Spleen (tissue), 7 donors: Measurements from ENCODE around the gene TCF20.

Source experiments
- POLR2AphosphoS5 ChIP-seq, 3 donors: sonication (generic); formaldehyde crosslinking; IDR thresholded peaks; one replicate each; pipeline ENCODE4 v1.5.1; 2017; ENCODE audit warnings: antibody characterized with exemption in 3 of 3
- TF ChIP-seq, protein P1 (sequence below), 11 experiments: fragments of 200-600 bp in 7 of 11; fragments of 450-650 bp in 4 of 11; sonication (generic) in 4 of 11; IDR thresholded peaks in 8 of 11; conservative IDR thresholded peaks in 3 of 11; 1 replicate in 7 of 11; 2 replicates in 4 of 11; pipeline versions ENCODE4 v1.4.0 to v1.8.0; 2016 to 2021; ENCODE audit warnings: antibody characterized with exemption in 11 of 11, inconsistent platforms in 4 of 11, mild to moderate bottlenecking in 1 of 11
- donor health status: DM: no; HTN: no; CAD: no; lungs with moderate emphysema.
- donor health status: DM: no; HTN: no; CAD: no.
- donor health status: DM: no; HTN: no; CAD: no.

DNA sequence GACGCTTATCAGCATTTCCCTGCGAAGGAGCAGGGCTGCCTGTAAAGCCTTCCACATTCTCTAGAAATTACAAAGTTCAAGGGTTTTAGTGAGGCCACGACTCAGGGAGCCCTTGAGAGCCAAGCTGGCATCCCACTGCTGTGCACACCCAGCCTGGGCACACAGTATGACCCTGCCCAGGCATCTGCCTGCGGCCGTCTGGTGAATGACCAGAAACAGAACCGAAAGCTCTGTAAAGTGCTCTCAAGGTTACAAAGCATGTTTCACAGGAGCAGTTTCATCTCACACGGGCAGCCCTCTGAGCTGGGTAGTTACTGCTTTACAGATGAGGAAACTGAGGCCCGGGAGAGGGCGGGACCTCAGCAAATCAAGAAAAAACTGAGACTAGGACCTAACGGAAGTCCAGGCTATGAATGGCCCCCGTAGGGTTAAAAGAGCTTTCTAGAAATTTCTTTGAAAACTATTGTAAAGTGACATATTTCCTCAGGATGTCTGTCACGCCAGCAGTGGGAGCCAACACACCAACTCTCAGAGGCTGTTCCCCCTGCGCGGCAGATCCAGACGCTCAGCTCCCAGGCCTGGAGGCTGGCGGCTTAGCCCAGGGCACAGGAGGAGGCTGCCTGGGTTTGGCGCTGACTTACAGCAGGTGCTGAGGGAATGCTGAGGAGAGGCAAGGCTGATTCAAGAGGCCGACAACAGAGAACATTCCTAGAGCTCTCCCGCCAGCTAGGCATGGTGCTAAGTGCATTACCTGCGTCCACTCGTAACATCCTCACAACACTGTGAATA lies 7.7 kb upstream of the TCF20 start:
- TF ChIP-seq, protein P1, sequence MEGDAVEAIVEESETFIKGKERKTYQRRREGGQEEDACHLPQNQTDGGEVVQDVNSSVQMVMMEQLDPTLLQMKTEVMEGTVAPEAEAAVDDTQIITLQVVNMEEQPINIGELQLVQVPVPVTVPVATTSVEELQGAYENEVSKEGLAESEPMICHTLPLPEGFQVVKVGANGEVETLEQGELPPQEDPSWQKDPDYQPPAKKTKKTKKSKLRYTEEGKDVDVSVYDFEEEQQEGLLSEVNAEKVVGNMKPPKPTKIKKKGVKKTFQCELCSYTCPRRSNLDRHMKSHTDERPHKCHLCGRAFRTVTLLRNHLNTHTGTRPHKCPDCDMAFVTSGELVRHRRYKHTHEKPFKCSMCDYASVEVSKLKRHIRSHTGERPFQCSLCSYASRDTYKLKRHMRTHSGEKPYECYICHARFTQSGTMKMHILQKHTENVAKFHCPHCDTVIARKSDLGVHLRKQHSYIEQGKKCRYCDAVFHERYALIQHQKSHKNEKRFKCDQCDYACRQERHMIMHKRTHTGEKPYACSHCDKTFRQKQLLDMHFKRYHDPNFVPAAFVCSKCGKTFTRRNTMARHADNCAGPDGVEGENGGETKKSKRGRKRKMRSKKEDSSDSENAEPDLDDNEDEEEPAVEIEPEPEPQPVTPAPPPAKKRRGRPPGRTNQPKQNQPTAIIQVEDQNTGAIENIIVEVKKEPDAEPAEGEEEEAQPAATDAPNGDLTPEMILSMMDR (IDR thresholded peaks at IDR 0.05 in 8 of 11, conservative IDR thresholded peaks at IDR 0.05 in 3 of 11) = peak in 5 of 11 experiments; percentile 7 to 21 (median 17)
- TF ChIP-seq POLR2AphosphoS5 (IDR thresholded peaks at IDR 0.05) = no peak
